HepG2 (cell line): ENCODE data around the gene ACTN4. TPM values are rescaled to one million over a fixed set of nuclear protein-coding genes. Genes with fewer than 3 reads are reported as not detected.

Experiments
- CHD4 ChIP-seq: fragments of 200-600 bp; sonication (generic); IDR thresholded peaks from 2 replicates; pipeline ENCODE4 v1.7.0; 2017; ENCODE audit warnings: mild to moderate bottlenecking, low read length, borderline replicate concordance
- FOXK2 ChIP-seq: fragments of 450-650 bp; IDR thresholded peaks from 2 replicates; pipeline ENCODE4 v1.6.1; 2016
- GPN1 ChIP-seq: sonication (generic); formaldehyde crosslinking; IDR thresholded peaks from 2 replicates; pipeline ENCODE4 v1.5.1; 2020; ENCODE audit warnings: missing genetic modification reagents, borderline replicate concordance
- HIC2 ChIP-seq: sonication (generic); formaldehyde crosslinking; IDR thresholded peaks from 2 replicates; pipeline ENCODE4 v1.9.0; 2022; ENCODE audit warnings: low read depth, missing genetic modification reagents
- HNF1A ChIP-seq, 2 experiments: sonication (generic) in 1 of 2; formaldehyde crosslinking in 1 of 2; IDR thresholded peaks; 2 replicates each; pipeline versions ENCODE4 v1.4.0 to v1.6.1; 2016 to 2020; ENCODE audit warnings: borderline replicate concordance in 1 of 2, low read depth in 1 of 2, mild to moderate bottlenecking in 1 of 2, missing genetic modification reagents in 1 of 2
- MIER3 ChIP-seq: IDR thresholded peaks from 2 replicates; pipeline ENCODE4 v1.6.1; 2016; ENCODE audit warnings: missing compliant biosample characterization, borderline replicate concordance
- NFYC ChIP-seq: IDR thresholded peaks from 2 replicates; pipeline ENCODE4 v1.6.1; 2016; ENCODE audit warnings: missing genetic modification reagents, missing compliant biosample characterization
- NR2F6 ChIP-seq, 2 experiments: IDR thresholded peaks; 2 replicates each; pipeline ENCODE4 v1.6.1; 2016; ENCODE audit warnings: antibody characterized with exemption in 1 of 2, mild to moderate bottlenecking in 1 of 2
- PAXIP1 ChIP-seq: sonication (generic); formaldehyde crosslinking; conservative IDR thresholded peaks from 2 replicates; pipeline ENCODE4 v1.4.0; 2020; ENCODE audit warnings: mild to moderate bottlenecking, missing genetic modification reagents, moderate library complexity
- RARA ChIP-seq: IDR thresholded peaks from 2 replicates; pipeline ENCODE4 v1.6.1; 2016; ENCODE audit warnings: missing genetic modification reagents, missing compliant biosample characterization
- RBM39 ChIP-seq: fragments of 200-400 bp; formaldehyde crosslinking; IDR thresholded peaks from one replicate; pipeline ENCODE4 v1.6.1; 2018; ENCODE audit warnings: antibody characterized with exemption, mild to moderate bottlenecking, low read depth, low read length; ENCODE audit not compliant: poor library complexity, severe bottlenecking
- REPIN1 ChIP-seq: sonication (generic); formaldehyde crosslinking; IDR thresholded peaks from 2 replicates; pipeline ENCODE4 v1.8.0; 2022; ENCODE audit warnings: missing genetic modification reagents, low read depth, mild to moderate bottlenecking, borderline replicate concordance
- SAP130 ChIP-seq: IDR thresholded peaks from 2 replicates; pipeline ENCODE4 v1.6.1; 2016; ENCODE audit warnings: low read depth
- SP5 ChIP-seq: IDR thresholded peaks from 2 replicates; pipeline ENCODE4 v1.6.1; 2016; ENCODE audit warnings: low read depth, borderline replicate concordance
- TRIM24 ChIP-seq: sonication (generic); formaldehyde crosslinking; IDR thresholded peaks from 2 replicates; pipeline ENCODE4 v1.8.0; 2022; ENCODE audit warnings: mild to moderate bottlenecking, missing genetic modification reagents
- YEATS2 ChIP-seq: sonication (generic); formaldehyde crosslinking; IDR thresholded peaks from 2 replicates; pipeline ENCODE4 v1.4.0; 2020; ENCODE audit warnings: missing genetic modification reagents, borderline replicate concordance
- ZKSCAN8 ChIP-seq: IDR thresholded peaks from 2 replicates; pipeline ENCODE4 v1.6.1; 2016; ENCODE audit warnings: borderline replicate concordance, missing genetic modification reagents, missing compliant biosample characterization
- ZNF276 ChIP-seq: sonication (generic); formaldehyde crosslinking; IDR thresholded peaks from 2 replicates; pipeline ENCODE4 v1.4.0; 2020; ENCODE audit warnings: mild to moderate bottlenecking, low read depth, missing genetic modification reagents
- ZNF777 ChIP-seq: sonication (generic); formaldehyde crosslinking; IDR thresholded peaks from 2 replicates; pipeline ENCODE4 v1.4.0; 2020; ENCODE audit warnings: missing genetic modification reagents
- polyA plus RNA-seq, 8 experiments: library from polyadenylated mRNA; depleted of rRNA in 3 of 8; stranded (reverse) in 7 of 8; unstranded in 1 of 8; fragments of >200 nt; fragmentation: Illumina TruSeq in 4 of 8; extraction: Trizol in 4 of 8; gene quantifications; 2 replicates each; pipeline versions ENCODE4 v1.2.1 to v1.2.3, GENCODE V29; 2011 to 2016; ENCODE audit warnings: low read depth in 4 of 8, missing spikeins in 1 of 8, mixed read lengths in 1 of 8; ENCODE audit not compliant: insufficient read depth in 1 of 8
- total RNA-seq, 5 experiments: library from RNA; depleted of rRNA; stranded (reverse); fragments of >200 nt; fragmentation: Illumina TruSeq; extraction: Trizol; gene quantifications; 2 replicates each; pipeline ENCODE4 v1.2.3, GENCODE V29; 2016; ENCODE audit warnings: low read depth in 1 of 5

Gene ACTN4
- total and polyA plus RNA-seq, 2 of the 13 experiments (the other 11 are each of a cell fraction or from before 2014, with no cell fraction given) = 171 to 192 TPM

- peak; percentile 77 for TF ChIP-seq PAXIP1
- TF ChIP-seq SAP130 = no peak
- no peak for TF ChIP-seq TRIM24 (CRISPR knock-in tag)
- no peak for TF ChIP-seq YEATS2 (CRISPR knock-in tag)
- no peak for TF ChIP-seq CHD4
- TF ChIP-seq ZNF276 (CRISPR knock-in tag) = no peak
- TF ChIP-seq MIER3 (CRISPR knock-in tag) = peak; percentile 7; the same call in 1 of the 2 replicates
- TF ChIP-seq NR2F6 (IDR thresholded peaks at IDR 0.05) = peak; percentile 75
- peak; percentile 50 for TF ChIP-seq NR2F6 (CRISPR knock-in tag; IDR thresholded peaks at IDR 0.05)
- no peak for TF ChIP-seq NFYC
- TF ChIP-seq ZKSCAN8 (CRISPR knock-in tag) = no peak
- no peak for TF ChIP-seq HIC2
- peak; percentile 85 for TF ChIP-seq HNF1A (IDR thresholded peaks at IDR 0.05; ENCODE audit: low read depth)
- peak; percentile 76; the same call in 1 of the 2 replicates for TF ChIP-seq HNF1A (CRISPR knock-in tag; IDR thresholded peaks at IDR 0.05; ENCODE audit: borderline replicate concordance)
- TF ChIP-seq FOXK2 = no peak
- no peak for TF ChIP-seq RBM39
- no peak for TF ChIP-seq SP5 (CRISPR knock-in tag)
- no peak for TF ChIP-seq GPN1 (CRISPR knock-in tag)
- TF ChIP-seq REPIN1 (CRISPR knock-in tag) = no peak
- no peak for TF ChIP-seq ZNF777
- TF ChIP-seq RARA (CRISPR knock-in tag) = peak; percentile 30
Observed at GRCh38 chr19:38763795-38764220, 116.4 kb downstream of the ACTN4 start (continued).
